Tongue (tissue), 2 donors: ENCODE results near the gene TTPAL. TPM values are rescaled to one million over a fixed set of nuclear protein-coding genes. Genes with fewer than 3 reads are reported as not detected.

Source experiments
- DNase-seq: peaks from one replicate; pipeline ENCODE4 v3.0.0-alpha.2; 2015
- total RNA-seq: library from RNA; depleted of rRNA; stranded (reverse); fragments of >200 nt; gene quantifications from one replicate; pipeline ENCODE4 v1.2.3, GENCODE V29; 2014

TTPAL gene
- total RNA-seq, 1 donor from 2014 or later, result 4.5 TPM

- DNase-seq, result no peak
Observed at GRCh38 chr20:44497761-44498160, 22.1 kb downstream of the TTPAL start.

GRCh38 chr20:44500221-44500620 lies 24.5 kb downstream of the TTPAL start:
- no peak for DNase-seq

GRCh38 chr20:44501448-44501847 lies 25.8 kb downstream of the TTPAL start:
- DNase-seq, result no peak

- DNase-seq, result no peak
Observed at GRCh38 chr20:44502968-44503367, 27.3 kb downstream of the TTPAL start.

- DNase-seq, result no peak
Observed at GRCh38 chr20:44504402-44505307, 29.0 kb downstream of the TTPAL start.

GRCh38 chr20:44509762-44510161 lies 34.1 kb downstream of the TTPAL start:
- no peak for DNase-seq

GRCh38 chr20:44513871-44514270 lies 38.2 kb downstream of the TTPAL start:
- DNase-seq, result no peak

- no peak for DNase-seq
Observed at GRCh38 chr20:44516491-44516890, 40.8 kb downstream of the TTPAL start.

GRCh38 chr20:44517454-44517853 lies 41.8 kb downstream of the TTPAL start:
- no peak for DNase-seq

GRCh38 chr20:44518248-44518647 lies 42.6 kb downstream of the TTPAL start:
- no peak for DNase-seq

- DNase-seq, result no peak
Observed at GRCh38 chr20:44520881-44521280, 45.2 kb downstream of the TTPAL start.

- peak; percentile 97 for DNase-seq
Observed at GRCh38 chr20:44521484-44522481, 46.1 kb downstream of the TTPAL start, which contains the start of gene SERINC3. Gene SERINC3, minus strand, starts transcription at chr20:44522070. Its CDS starts 119 bp downstream, at chr20:44521951.

GRCh38 chr20:44522841-44523240 lies 47.2 kb downstream of the TTPAL start:
- DNase-seq, result no peak

- no peak for DNase-seq
Observed at GRCh38 chr20:44523746-44524145, 48.1 kb downstream of the TTPAL start.

- no peak for DNase-seq
Observed at GRCh38 chr20:44526129-44526528, 50.5 kb downstream of the TTPAL start.

GRCh38 chr20:44527716-44528199 lies 52.1 kb downstream of the TTPAL start:
- no peak for DNase-seq

- no peak for DNase-seq
Observed at GRCh38 chr20:44528309-44528708, 52.6 kb downstream of the TTPAL start.

GRCh38 chr20:44532259-44532980 lies 56.7 kb downstream of the TTPAL start:
- no peak for DNase-seq

GRCh38 chr20:44532981-44533331 lies 57.3 kb downstream of the TTPAL start:
- DNase-seq, result no peak

GRCh38 chr20:44533928-44534327 lies 58.3 kb downstream of the TTPAL start:
- no peak for DNase-seq

- DNase-seq, result no peak
Observed at GRCh38 chr20:44536175-44536574, 60.5 kb downstream of the TTPAL start.

- DNase-seq, result no peak
Observed at GRCh38 chr20:44537993-44538392, 62.3 kb downstream of the TTPAL start.
